Hepatocyte (in vitro differentiated cells): ENCODE results near the gene NKAPL.

Source experiments
- EZH2 ChIP-seq: fragments of 200-600 bp; sonication (generic); IDR thresholded peaks from 2 replicates; pipeline ENCODE4 v1.6.1; 2016; ENCODE audit warnings: antibody characterized with exemption, mild to moderate bottlenecking, borderline replicate concordance
- TF ChIP-seq, protein P1 (sequence below): fragments of 200-600 bp; sonication (generic); IDR thresholded peaks from 2 replicates; pipeline ENCODE4 v1.5.1; 2016; ENCODE audit warnings: antibody characterized with exemption, mild to moderate bottlenecking; ENCODE audit not compliant: poor library complexity

DNA sequence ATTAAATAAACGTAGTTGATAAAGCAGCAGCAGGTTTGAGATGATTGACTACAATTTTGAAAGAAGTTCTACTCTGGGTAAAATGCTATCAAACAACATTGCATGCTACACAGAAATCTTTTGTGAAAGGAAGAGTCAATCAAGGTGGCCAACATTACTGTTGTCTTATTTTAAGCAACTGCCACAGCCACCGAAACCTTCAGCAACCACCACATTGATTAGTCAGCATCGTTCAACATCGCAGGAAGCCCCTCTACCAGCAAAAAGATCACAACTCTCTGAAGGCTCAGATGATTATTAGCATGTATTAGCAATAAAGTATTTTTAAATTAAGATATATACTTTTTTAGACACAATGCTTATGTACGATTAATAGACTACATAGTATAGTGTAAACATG lies 36.2 kb downstream of the NKAPL start:
- TF ChIP-seq, protein P1, sequence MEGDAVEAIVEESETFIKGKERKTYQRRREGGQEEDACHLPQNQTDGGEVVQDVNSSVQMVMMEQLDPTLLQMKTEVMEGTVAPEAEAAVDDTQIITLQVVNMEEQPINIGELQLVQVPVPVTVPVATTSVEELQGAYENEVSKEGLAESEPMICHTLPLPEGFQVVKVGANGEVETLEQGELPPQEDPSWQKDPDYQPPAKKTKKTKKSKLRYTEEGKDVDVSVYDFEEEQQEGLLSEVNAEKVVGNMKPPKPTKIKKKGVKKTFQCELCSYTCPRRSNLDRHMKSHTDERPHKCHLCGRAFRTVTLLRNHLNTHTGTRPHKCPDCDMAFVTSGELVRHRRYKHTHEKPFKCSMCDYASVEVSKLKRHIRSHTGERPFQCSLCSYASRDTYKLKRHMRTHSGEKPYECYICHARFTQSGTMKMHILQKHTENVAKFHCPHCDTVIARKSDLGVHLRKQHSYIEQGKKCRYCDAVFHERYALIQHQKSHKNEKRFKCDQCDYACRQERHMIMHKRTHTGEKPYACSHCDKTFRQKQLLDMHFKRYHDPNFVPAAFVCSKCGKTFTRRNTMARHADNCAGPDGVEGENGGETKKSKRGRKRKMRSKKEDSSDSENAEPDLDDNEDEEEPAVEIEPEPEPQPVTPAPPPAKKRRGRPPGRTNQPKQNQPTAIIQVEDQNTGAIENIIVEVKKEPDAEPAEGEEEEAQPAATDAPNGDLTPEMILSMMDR, result no peak
- no peak for TF ChIP-seq EZH2
